Fibroblast of lung (primary cell): ENCODE measurements around the gene KCNQ4. TPM values are rescaled to one million over a fixed set of nuclear protein-coding genes. Genes with fewer than 3 reads are reported as not detected.

Experiments
- DNase-seq, 2 donors: peaks; one replicate each; pipeline versions ENCODE4 v3.0.0 to v3.0.0-alpha.2; 2010; ENCODE audit warnings: low read depth in 2 of 2
- H2AFZ ChIP-seq: 2 replicates; pipeline ENCODE4 v1.5.1; 2012; ENCODE audit warnings: low read length, control low read depth, inconsistent platforms
- H3K27ac ChIP-seq: 2 replicates; pipeline ENCODE4 v1.5.1; 2011; ENCODE audit warnings: low read length, control low read depth; ENCODE audit not compliant: insufficient read depth
- H3K27me3 ChIP-seq: 2 replicates; pipeline ENCODE4 v1.5.1; 2011; ENCODE audit warnings: mild to moderate bottlenecking, low read length; ENCODE audit not compliant: control insufficient read depth, insufficient read depth
- H3K36me3 ChIP-seq: 2 replicates; pipeline ENCODE4 v1.5.1; 2011; ENCODE audit warnings: low read length; ENCODE audit not compliant: control insufficient read depth, insufficient read depth
- H3K4me1 ChIP-seq: 2 replicates; pipeline ENCODE4 v1.5.1; 2011; ENCODE audit warnings: low read length; ENCODE audit not compliant: control insufficient read depth, insufficient read depth; ENCODE audit errors: extremely low read depth
- H3K4me2 ChIP-seq: 2 replicates; pipeline ENCODE4 v1.5.1; 2011; ENCODE audit warnings: low read length, control low read depth; ENCODE audit not compliant: insufficient read depth; ENCODE audit errors: extremely low read depth
- H3K4me3 ChIP-seq, 4 experiments: fragments of 200-600 bp in 1 of 4; sonication (generic) in 1 of 4; replicated peaks in 1 of 4; 2 replicates each; pipeline ENCODE4 v1.5.1; 2011 to 2016; ENCODE audit warnings: low read length in 4 of 4, low read depth in 3 of 4, mild to moderate bottlenecking in 3 of 4, control low read depth in 2 of 4, inconsistent platforms in 1 of 4, mixed read lengths in 1 of 4; ENCODE audit not compliant: insufficient read depth in 1 of 4; ENCODE audit errors: control extremely low read depth in 1 of 4
- H3K79me2 ChIP-seq: 2 replicates; pipeline ENCODE4 v1.5.1; 2012; ENCODE audit warnings: mild to moderate bottlenecking, low read length, inconsistent platforms; ENCODE audit not compliant: control insufficient read depth, insufficient read depth
- H3K9ac ChIP-seq: 2 replicates; pipeline ENCODE4 v1.5.1; 2011; ENCODE audit warnings: mild to moderate bottlenecking, low read length, control low read depth; ENCODE audit not compliant: insufficient read depth
- H3K9me3 ChIP-seq: 2 replicates; pipeline ENCODE4 v1.5.1; 2012; ENCODE audit warnings: low read depth, low read length; ENCODE audit not compliant: control insufficient read depth, insufficient read depth
- H4K20me1 ChIP-seq: 2 replicates; pipeline ENCODE4 v1.5.1; 2011; ENCODE audit warnings: low read length; ENCODE audit not compliant: control insufficient read depth, insufficient read depth; ENCODE audit errors: extremely low read depth
- EZH2 ChIP-seq: IDR thresholded peaks from 2 replicates; pipeline ENCODE4 v1.5.1; 2012; ENCODE audit warnings: low read length, control low read depth, mild to moderate bottlenecking; ENCODE audit errors: missing control alignments
- polyA plus RNA-seq, 2 donors: library from polyadenylated mRNA; depleted of rRNA in 1 of 2; stranded (reverse) in 1 of 2; unstranded in 1 of 2; fragments of >200 nt; gene quantifications; 2 replicates each; pipeline ENCODE4 v1.2.1, GENCODE V29; 2011 to 2012; ENCODE audit warnings: missing spikeins in 1 of 2
- total RNA-seq: library from RNA; depleted of rRNA; stranded (reverse); fragments of >200 nt; gene quantifications from 2 replicates; pipeline ENCODE4 v1.2.1, GENCODE V29; 2014
- TF ChIP-seq, protein P1 (sequence below), 2 donors: IDR thresholded peaks in 1 of 2; conservative IDR thresholded peaks in 1 of 2; 1 replicate in 1 of 2; 2 replicates in 1 of 2; pipeline ENCODE4 v1.5.1; 2011 to 2012; ENCODE audit warnings: low read length in 2 of 2, control low read depth in 1 of 2, inconsistent platforms in 1 of 2, low read depth in 1 of 2, mild to moderate bottlenecking in 1 of 2

KCNQ4 gene
- total and polyA plus RNA-seq, 2 donors (not counting 1 experiment from before 2014, with no cell fraction given) = under 0.01 to 0.03 TPM

DNA sequence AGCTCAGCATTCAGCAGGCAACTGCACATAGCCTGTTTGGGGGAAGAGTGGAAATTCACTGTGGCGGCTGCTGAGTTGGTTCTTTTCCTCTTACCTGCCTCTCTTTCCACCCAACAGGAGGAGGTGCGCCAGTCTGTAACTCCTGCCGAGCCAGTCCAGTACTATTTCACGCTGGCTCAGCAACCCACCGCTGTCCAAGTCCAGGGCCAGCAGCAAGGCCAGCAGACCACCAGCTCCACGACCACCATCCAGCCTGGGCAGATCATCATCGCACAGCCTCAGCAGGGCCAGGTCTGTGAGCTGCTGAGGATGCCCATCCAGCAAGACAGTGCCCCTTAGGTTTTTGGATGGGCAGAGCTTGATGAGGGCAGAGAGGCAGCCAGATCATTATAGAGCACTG, 25.6 kb upstream of the KCNQ4 start:
- Histone ChIP-seq H3K27ac (no peak overlapping the region), H2AFZ (no peak overlapping the region), H4K20me1 (no peaks in the 10 kb centered on the region)

DNA sequence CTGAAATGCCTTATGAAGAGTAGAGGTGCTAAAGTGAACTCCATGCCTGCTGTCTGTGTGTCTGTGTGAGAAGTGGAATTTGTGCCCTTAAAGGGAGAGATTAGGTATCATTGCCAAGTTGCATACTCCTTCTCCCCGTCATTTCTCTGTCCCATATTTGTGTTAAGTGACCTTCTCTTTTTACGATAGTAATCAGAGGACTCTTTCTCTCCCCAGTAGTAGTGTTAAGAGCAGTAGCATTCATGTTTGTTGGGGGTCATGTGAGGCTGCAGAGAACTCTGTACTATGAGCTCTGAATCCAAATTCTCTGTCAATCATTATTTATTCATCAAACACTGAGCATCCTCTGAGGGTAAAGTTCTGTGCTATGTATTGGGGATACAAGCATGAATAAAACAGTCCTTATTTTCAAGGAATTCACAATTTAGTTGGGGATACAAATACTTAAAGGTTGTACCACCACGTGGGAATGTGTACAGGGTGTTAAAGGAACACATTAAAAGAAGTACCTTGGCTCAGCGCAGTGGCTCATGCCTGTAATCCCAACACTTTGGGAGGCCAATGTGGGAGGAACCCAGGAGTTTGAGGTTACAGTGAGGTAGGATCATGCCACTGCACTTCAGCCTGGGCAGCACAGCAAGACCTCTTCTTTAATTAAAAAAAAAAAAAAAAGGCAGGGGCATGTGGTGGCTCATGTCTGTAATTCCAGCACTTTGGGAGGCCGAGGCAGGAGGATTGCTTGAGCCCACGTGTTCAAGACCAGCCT, 24.8 kb upstream of the KCNQ4 start:
- TF ChIP-seq, protein P1, sequence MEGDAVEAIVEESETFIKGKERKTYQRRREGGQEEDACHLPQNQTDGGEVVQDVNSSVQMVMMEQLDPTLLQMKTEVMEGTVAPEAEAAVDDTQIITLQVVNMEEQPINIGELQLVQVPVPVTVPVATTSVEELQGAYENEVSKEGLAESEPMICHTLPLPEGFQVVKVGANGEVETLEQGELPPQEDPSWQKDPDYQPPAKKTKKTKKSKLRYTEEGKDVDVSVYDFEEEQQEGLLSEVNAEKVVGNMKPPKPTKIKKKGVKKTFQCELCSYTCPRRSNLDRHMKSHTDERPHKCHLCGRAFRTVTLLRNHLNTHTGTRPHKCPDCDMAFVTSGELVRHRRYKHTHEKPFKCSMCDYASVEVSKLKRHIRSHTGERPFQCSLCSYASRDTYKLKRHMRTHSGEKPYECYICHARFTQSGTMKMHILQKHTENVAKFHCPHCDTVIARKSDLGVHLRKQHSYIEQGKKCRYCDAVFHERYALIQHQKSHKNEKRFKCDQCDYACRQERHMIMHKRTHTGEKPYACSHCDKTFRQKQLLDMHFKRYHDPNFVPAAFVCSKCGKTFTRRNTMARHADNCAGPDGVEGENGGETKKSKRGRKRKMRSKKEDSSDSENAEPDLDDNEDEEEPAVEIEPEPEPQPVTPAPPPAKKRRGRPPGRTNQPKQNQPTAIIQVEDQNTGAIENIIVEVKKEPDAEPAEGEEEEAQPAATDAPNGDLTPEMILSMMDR (conservative IDR thresholded peaks at IDR 0.05 in 1 of 2, IDR thresholded peaks at IDR 0.05 in 1 of 2; ENCODE audit: low read depth in 1 of 2, low read length in 2 of 2) = no peak
- TF ChIP-seq EZH2 = no peak
- Histone ChIP-seq H3K79me2 (no peaks in the 10 kb centered on the region), H3K9me3 (no peaks in the 10 kb centered on the region), H3K27me3 (no peaks in the 10 kb centered on the region), H3K36me3 (peaks cover 7% of the 10 kb centered on the region), H4K20me1 (no peaks in the 10 kb centered on the region), H3K4me2 (no peak overlapping the region), H2AFZ (no peak overlapping the region), H3K9ac (no peak overlapping the region), H3K4me1 (no peaks in the 10 kb centered on the region), H3K4me3 (no peak overlapping the region), H3K27ac (no peak overlapping the region)
- DNase-seq = no peak

More for the DNA sequence above, 25.6 kb upstream of the KCNQ4 start:
- Histone ChIP-seq H3K9ac (no peak overlapping the region), H3K79me2 (no peaks in the 10 kb centered on the region), H3K9me3 (no peaks in the 10 kb centered on the region), H3K4me2 (no peak overlapping the region), H3K4me1 (no peaks in the 10 kb centered on the region), H3K4me3 (no peak overlapping the region), H3K27me3 (no peaks in the 10 kb centered on the region), H3K36me3 (peaks cover 7% of the 10 kb centered on the region)
- TF ChIP-seq, protein P1 (conservative IDR thresholded peaks at IDR 0.05 in 1 of 2, IDR thresholded peaks at IDR 0.05 in 1 of 2; ENCODE audit: low read depth in 1 of 2, low read length in 2 of 2) = no peak
- no peak for TF ChIP-seq EZH2
- DNase-seq = no peak

DNA sequence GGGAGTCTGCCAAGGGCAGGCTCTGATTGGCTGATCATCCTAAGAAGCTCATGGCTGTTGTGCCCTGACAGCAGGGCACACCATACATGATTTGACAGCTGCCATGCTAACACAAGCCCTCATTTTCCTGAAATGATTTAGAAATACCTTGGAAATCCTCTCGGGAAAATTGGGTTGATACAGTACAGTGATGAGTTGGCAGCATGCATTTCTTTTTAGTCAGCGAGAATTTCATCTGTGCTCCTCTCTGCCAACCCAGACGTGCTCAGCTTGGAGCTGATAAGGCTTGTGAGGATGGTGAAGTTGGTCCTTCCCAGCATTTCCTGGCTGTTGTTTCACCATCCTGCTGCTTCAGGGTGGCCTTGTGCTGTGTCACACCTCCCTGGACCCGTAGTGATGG, 22.6 kb upstream of the KCNQ4 start:
- Histone ChIP-seq H4K20me1 (no peaks in the 10 kb centered on the region), H3K36me3 (peaks cover 7% of the 10 kb centered on the region), H3K4me3 (no peak overlapping the region), H3K4me2 (no peak overlapping the region), H2AFZ (no peak overlapping the region), H3K27ac (no peak overlapping the region), H3K27me3 (no peaks in the 10 kb centered on the region), H3K9me3 (no peaks in the 10 kb centered on the region), H3K79me2 (no peaks in the 10 kb centered on the region), H3K9ac (no peak overlapping the region), H3K4me1 (no peaks in the 10 kb centered on the region)
- TF ChIP-seq EZH2 = no peak
- TF ChIP-seq, protein P1 (conservative IDR thresholded peaks at IDR 0.05 in 1 of 2, IDR thresholded peaks at IDR 0.05 in 1 of 2; ENCODE audit: low read depth in 1 of 2, low read length in 2 of 2) = no peak
- peak in 1 of 2 donors; percentile 40 for DNase-seq
